ENCODE data around the gene ANKLE2.

Gene ANKLE2

GRCh38 chr12:132736378-132736777, 25.3 kb downstream of the ANKLE2 start:
- TF ChIP-seq ZNF529 (tag by site-specific recombination; IDR thresholded peaks at IDR 0.05; ENCODE audit: insufficient replicate concordance) = no peak
- TF ChIP-seq ZNF132 (tag by site-specific recombination; IDR thresholded peaks at IDR 0.05; ENCODE audit: borderline replicate concordance) = no peak
- TF ChIP-seq ZNF175 (tag by site-specific recombination; IDR thresholded peaks at IDR 0.05) = no peak
- TF ChIP-seq ZBTB1 (tag by site-specific recombination; IDR thresholded peaks at IDR 0.05) = no peak
- peaks cover 52 to 99% of the 10 kb centered on the region in 2 experiments for H3K36me3 ChIP-seq (ENCODE audit: control insufficient read depth in 2 of 2, insufficient read depth in 1 of 2, low read length in 2 of 2)
- H3K4me1 ChIP-seq (ENCODE audit: control insufficient read depth, insufficient read depth, low read length) = no peaks in the 10 kb centered on the region
- no peak overlapping the region for H3K4me3 ChIP-seq (ENCODE audit: low read depth, low read length)
- H3K27ac ChIP-seq (ENCODE audit: extremely low read depth, low read depth, low read length) = no peak overlapping the region
- POLR2A ChIA-PET = no interaction called here
- no peaks in the 10 kb centered on the region for H3K9me3 ChIP-seq (ENCODE audit: control insufficient read depth, insufficient read depth, low read depth, low read length)
- CTCF ChIA-PET = no interaction called here

GRCh38 chr12:132735496-132735895, 26.1 kb downstream of the ANKLE2 start:
- Histone ChIP-seq H3K4me1 (ENCODE audit: control insufficient read depth, insufficient read depth, low read length) (no peaks in the 10 kb centered on the region), H3K27ac (ENCODE audit: extremely low read depth, low read depth, low read length) (no peak overlapping the region), H3K4me3 (ENCODE audit: low read depth, low read length) (no peak overlapping the region), H3K36me3 (ENCODE audit: control insufficient read depth in 2 of 2, insufficient read depth in 1 of 2, low read length in 2 of 2) (peaks cover 51 to 99% of the 10 kb centered on the region in 2 experiments), H3K9me3 (ENCODE audit: control insufficient read depth, insufficient read depth, low read depth, low read length) (no peaks in the 10 kb centered on the region)
- TF ChIP-seq WT1 (tag by site-specific recombination; IDR thresholded peaks at IDR 0.05) = no peak
- TF ChIP-seq ZNF843 (tag by site-specific recombination; IDR thresholded peaks at IDR 0.05) = no peak
- TF ChIP-seq SCRT2 (tag by site-specific recombination; IDR thresholded peaks at IDR 0.05) = peak; percentile 59
- peak; percentile 38; the same call in 1 of the 2 replicates for TF ChIP-seq SCRT1 (tag by site-specific recombination; IDR thresholded peaks at IDR 0.05; ENCODE audit: borderline replicate concordance)
- POLR2A ChIA-PET = no interaction called here
- CTCF ChIA-PET = no interaction called here

- H3K36me3 ChIP-seq (ENCODE audit: control insufficient read depth in 2 of 2, insufficient read depth in 1 of 2, low read length in 2 of 2) = peaks cover 46 to 96% of the 10 kb centered on the region in 2 experiments
- H3K9me3 ChIP-seq (ENCODE audit: control insufficient read depth, insufficient read depth, low read depth, low read length) = no peaks in the 10 kb centered on the region
- POLR2A ChIA-PET = no interaction called here
- H3K4me3 ChIP-seq (ENCODE audit: low read depth, low read length) = no peak overlapping the region
- H3K27ac ChIP-seq (ENCODE audit: extremely low read depth, low read depth, low read length) = no peak overlapping the region
- TF ChIP-seq PRDM4 (tag by site-specific recombination; IDR thresholded peaks at IDR 0.05) = no peak
- no peak for TF ChIP-seq ZNF623 (tag by site-specific recombination; IDR thresholded peaks at IDR 0.05)
- no peaks in the 10 kb centered on the region for H3K4me1 ChIP-seq (ENCODE audit: control insufficient read depth, insufficient read depth, low read length)
- CTCF ChIA-PET = no interaction called here
These were observed 27.4 kb downstream of the ANKLE2 start for GRCh38 chr12:132734206-132734605.

- H3K9me3 ChIP-seq (ENCODE audit: control insufficient read depth, insufficient read depth, low read depth, low read length) = no peaks in the 10 kb centered on the region
- H3K27ac ChIP-seq (ENCODE audit: extremely low read depth, low read depth, low read length) = no peak overlapping the region
- CTCF ChIA-PET = no interaction called here
- POLR2A ChIA-PET = no interaction called here
- H3K4me3 ChIP-seq (ENCODE audit: low read depth, low read length) = no peak overlapping the region
- peaks cover 34 to 96% of the 10 kb centered on the region in 2 experiments for H3K36me3 ChIP-seq (ENCODE audit: control insufficient read depth in 2 of 2, insufficient read depth in 1 of 2, low read length in 2 of 2)
- H3K4me1 ChIP-seq (ENCODE audit: control insufficient read depth, insufficient read depth, low read length) = no peaks in the 10 kb centered on the region
- TF ChIP-seq ZNF707 (tag by site-specific recombination; IDR thresholded peaks at IDR 0.05) = no peak
- TF ChIP-seq ZNF558 (tag by site-specific recombination; IDR thresholded peaks at IDR 0.05) = peak; percentile 79
- no peak for TF ChIP-seq ZNF366 (tag by site-specific recombination; conservative IDR thresholded peaks at IDR 0.05)
- 0 out of 2 replicates have a peak, but pooled peaks have one; percentile 23 for TF ChIP-seq KLF1 (tag by site-specific recombination; IDR thresholded peaks at IDR 0.05)
- TF ChIP-seq ZNF24 (tag by site-specific recombination; IDR thresholded peaks at IDR 0.05) = no peak
- TF ChIP-seq ZNF426 (tag by site-specific recombination; IDR thresholded peaks at IDR 0.05) = no peak
- no peak for TF ChIP-seq TSHZ1 (tag by site-specific recombination; IDR thresholded peaks at IDR 0.05; ENCODE audit: borderline replicate concordance)
- TF ChIP-seq EGR2 (tag by site-specific recombination; IDR thresholded peaks at IDR 0.05; ENCODE audit: low read depth) = no peak
- no peak for TF ChIP-seq ZNF621 (tag by site-specific recombination; IDR thresholded peaks at IDR 0.05)
- TF ChIP-seq GFI1B (tag by site-specific recombination; IDR thresholded peaks at IDR 0.05) = no peak
- no peak for TF ChIP-seq IKZF3 (tag by site-specific recombination; IDR thresholded peaks at IDR 0.05)
- TF ChIP-seq ZNF221 (tag by site-specific recombination; IDR thresholded peaks at IDR 0.05; ENCODE audit: borderline replicate concordance) = no peak
- TF ChIP-seq ZNF311 (tag by site-specific recombination; IDR thresholded peaks at IDR 0.05; ENCODE audit: borderline replicate concordance) = no peak
These were observed 30.1 kb downstream of the ANKLE2 start for GRCh38 chr12:132731574-132731973.
